HFF-Myc (cell line): ENCODE data around the gene TENM4.

Source experiments
- DNase-seq: peaks from one replicate; pipeline ENCODE4 v3.0.0-alpha.2; 2011; ENCODE audit warnings: low read depth; ENCODE audit errors: extremely low read depth
- H3K4me3 ChIP-seq: replicated peaks from 2 replicates; pipeline ENCODE4 v1.5.1; 2011; ENCODE audit warnings: low read depth, mild to moderate bottlenecking, control low read depth, low read length
- CTCF ChIP-seq: IDR thresholded peaks from 2 replicates; pipeline ENCODE4 v1.5.1; 2012; ENCODE audit warnings: mild to moderate bottlenecking, low read depth, low read length, control low read depth; ENCODE audit errors: missing control alignments

The TENM4 gene

GRCh38 chr11:78961937-78962701, 478.7 kb downstream of the TENM4 start:
- peak overlapping the region; percentile 33 for H3K4me3 ChIP-seq
- DNase-seq: no peak
- TF ChIP-seq CTCF: no peak

GRCh38 chr11:78961247-78961646, 479.6 kb downstream of the TENM4 start:
- H3K4me3 ChIP-seq: peak overlapping the region; percentile 33
- no peak for DNase-seq

GRCh38 chr11:78958444-78958843, 482.4 kb downstream of the TENM4 start:
- no peak for TF ChIP-seq CTCF
- no peak overlapping the region for H3K4me3 ChIP-seq
- no peak for DNase-seq

More at GRCh38 chr11:78961247-78961646, 479.6 kb downstream of the TENM4 start:
- TF ChIP-seq CTCF: peak; percentile 75

GRCh38 chr11:78957476-78958245, 483.2 kb downstream of the TENM4 start:
- no peak for TF ChIP-seq CTCF

GRCh38 chr11:78954696-78955095, 486.1 kb downstream of the TENM4 start:
- no peak for DNase-seq
- no peak for TF ChIP-seq CTCF
- no peak overlapping the region for H3K4me3 ChIP-seq

More at GRCh38 chr11:78957476-78958245, 483.2 kb downstream of the TENM4 start:
- H3K4me3 ChIP-seq: no peak overlapping the region
- DNase-seq: no peak

GRCh38 chr11:78954261-78954660, 486.6 kb downstream of the TENM4 start:
- TF ChIP-seq CTCF: no peak
- DNase-seq: no peak
- H3K4me3 ChIP-seq: no peak overlapping the region
